H1 (cell line): ENCODE measurements around the gene MEGF9. TPM values are rescaled to one million over a fixed set of nuclear protein-coding genes. Genes with fewer than 3 reads are reported as not detected.

Experiments used
- PHF8 ChIP-seq: fragments of 200-600 bp; sonication (generic); conservative IDR thresholded peaks from 2 replicates; pipeline ENCODE4 v1.7.1; 2012; ENCODE audit warnings: low read depth, mild to moderate bottlenecking, inconsistent platforms, low read length, moderate library complexity
- SIRT6 ChIP-seq: IDR thresholded peaks from one replicate; pipeline ENCODE4 v1.7.1; 2012; ENCODE audit warnings: low read length, inconsistent platforms
- TBP ChIP-seq: IDR thresholded peaks from 2 replicates; pipeline ENCODE4 v1.6.1; 2011; ENCODE audit warnings: low read depth, low read length, improper control_type of control experiment
- polyA plus RNA-seq, 7 experiments: library from polyadenylated mRNA; depleted of rRNA in 3 of 7; stranded (reverse) in 5 of 7; unstranded in 2 of 7; fragments of >200 nt in 5 of 7; fragments of 200-250 nt in 2 of 7; gene quantifications; 1 replicate in 5 of 7; 2 replicates in 1 of 7; 4 replicates in 1 of 7; pipeline versions ENCODE4 v1.2.1 to v1.2.3, GENCODE V29; 2011 to 2013; ENCODE audit warnings: missing spikeins in 2 of 7, mixed read lengths in 2 of 7
- total RNA-seq: library from RNA; stranded (reverse); fragmentation: NEBNext Ultra II Directional; extraction: Animal tissue kit (Norgen Biotek cat#: 25700); gene quantifications from 2 replicates; pipeline ENCODE4 v1.2.1, GENCODE V29; 2021
- TF ChIP-seq, protein P1 (sequence below): fragments of 300-600 bp; sonication (generic); IDR thresholded peaks from 2 replicates; pipeline ENCODE4 v1.7.1; 2012; ENCODE audit warnings: low read length, moderate library complexity, mild to moderate bottlenecking, inconsistent platforms; ENCODE audit not compliant: insufficient replicate concordance

MEGF9 gene
- total and polyA plus RNA-seq, 2 of the 8 experiments (the other 6 are each of a cell fraction or from before 2014, with no cell fraction given), result 0.45 to 1.8 TPM

GRCh38 chr9:120726484-120726883, 12.2 kb upstream of the MEGF9 start (continued):
- TF ChIP-seq, protein P1, sequence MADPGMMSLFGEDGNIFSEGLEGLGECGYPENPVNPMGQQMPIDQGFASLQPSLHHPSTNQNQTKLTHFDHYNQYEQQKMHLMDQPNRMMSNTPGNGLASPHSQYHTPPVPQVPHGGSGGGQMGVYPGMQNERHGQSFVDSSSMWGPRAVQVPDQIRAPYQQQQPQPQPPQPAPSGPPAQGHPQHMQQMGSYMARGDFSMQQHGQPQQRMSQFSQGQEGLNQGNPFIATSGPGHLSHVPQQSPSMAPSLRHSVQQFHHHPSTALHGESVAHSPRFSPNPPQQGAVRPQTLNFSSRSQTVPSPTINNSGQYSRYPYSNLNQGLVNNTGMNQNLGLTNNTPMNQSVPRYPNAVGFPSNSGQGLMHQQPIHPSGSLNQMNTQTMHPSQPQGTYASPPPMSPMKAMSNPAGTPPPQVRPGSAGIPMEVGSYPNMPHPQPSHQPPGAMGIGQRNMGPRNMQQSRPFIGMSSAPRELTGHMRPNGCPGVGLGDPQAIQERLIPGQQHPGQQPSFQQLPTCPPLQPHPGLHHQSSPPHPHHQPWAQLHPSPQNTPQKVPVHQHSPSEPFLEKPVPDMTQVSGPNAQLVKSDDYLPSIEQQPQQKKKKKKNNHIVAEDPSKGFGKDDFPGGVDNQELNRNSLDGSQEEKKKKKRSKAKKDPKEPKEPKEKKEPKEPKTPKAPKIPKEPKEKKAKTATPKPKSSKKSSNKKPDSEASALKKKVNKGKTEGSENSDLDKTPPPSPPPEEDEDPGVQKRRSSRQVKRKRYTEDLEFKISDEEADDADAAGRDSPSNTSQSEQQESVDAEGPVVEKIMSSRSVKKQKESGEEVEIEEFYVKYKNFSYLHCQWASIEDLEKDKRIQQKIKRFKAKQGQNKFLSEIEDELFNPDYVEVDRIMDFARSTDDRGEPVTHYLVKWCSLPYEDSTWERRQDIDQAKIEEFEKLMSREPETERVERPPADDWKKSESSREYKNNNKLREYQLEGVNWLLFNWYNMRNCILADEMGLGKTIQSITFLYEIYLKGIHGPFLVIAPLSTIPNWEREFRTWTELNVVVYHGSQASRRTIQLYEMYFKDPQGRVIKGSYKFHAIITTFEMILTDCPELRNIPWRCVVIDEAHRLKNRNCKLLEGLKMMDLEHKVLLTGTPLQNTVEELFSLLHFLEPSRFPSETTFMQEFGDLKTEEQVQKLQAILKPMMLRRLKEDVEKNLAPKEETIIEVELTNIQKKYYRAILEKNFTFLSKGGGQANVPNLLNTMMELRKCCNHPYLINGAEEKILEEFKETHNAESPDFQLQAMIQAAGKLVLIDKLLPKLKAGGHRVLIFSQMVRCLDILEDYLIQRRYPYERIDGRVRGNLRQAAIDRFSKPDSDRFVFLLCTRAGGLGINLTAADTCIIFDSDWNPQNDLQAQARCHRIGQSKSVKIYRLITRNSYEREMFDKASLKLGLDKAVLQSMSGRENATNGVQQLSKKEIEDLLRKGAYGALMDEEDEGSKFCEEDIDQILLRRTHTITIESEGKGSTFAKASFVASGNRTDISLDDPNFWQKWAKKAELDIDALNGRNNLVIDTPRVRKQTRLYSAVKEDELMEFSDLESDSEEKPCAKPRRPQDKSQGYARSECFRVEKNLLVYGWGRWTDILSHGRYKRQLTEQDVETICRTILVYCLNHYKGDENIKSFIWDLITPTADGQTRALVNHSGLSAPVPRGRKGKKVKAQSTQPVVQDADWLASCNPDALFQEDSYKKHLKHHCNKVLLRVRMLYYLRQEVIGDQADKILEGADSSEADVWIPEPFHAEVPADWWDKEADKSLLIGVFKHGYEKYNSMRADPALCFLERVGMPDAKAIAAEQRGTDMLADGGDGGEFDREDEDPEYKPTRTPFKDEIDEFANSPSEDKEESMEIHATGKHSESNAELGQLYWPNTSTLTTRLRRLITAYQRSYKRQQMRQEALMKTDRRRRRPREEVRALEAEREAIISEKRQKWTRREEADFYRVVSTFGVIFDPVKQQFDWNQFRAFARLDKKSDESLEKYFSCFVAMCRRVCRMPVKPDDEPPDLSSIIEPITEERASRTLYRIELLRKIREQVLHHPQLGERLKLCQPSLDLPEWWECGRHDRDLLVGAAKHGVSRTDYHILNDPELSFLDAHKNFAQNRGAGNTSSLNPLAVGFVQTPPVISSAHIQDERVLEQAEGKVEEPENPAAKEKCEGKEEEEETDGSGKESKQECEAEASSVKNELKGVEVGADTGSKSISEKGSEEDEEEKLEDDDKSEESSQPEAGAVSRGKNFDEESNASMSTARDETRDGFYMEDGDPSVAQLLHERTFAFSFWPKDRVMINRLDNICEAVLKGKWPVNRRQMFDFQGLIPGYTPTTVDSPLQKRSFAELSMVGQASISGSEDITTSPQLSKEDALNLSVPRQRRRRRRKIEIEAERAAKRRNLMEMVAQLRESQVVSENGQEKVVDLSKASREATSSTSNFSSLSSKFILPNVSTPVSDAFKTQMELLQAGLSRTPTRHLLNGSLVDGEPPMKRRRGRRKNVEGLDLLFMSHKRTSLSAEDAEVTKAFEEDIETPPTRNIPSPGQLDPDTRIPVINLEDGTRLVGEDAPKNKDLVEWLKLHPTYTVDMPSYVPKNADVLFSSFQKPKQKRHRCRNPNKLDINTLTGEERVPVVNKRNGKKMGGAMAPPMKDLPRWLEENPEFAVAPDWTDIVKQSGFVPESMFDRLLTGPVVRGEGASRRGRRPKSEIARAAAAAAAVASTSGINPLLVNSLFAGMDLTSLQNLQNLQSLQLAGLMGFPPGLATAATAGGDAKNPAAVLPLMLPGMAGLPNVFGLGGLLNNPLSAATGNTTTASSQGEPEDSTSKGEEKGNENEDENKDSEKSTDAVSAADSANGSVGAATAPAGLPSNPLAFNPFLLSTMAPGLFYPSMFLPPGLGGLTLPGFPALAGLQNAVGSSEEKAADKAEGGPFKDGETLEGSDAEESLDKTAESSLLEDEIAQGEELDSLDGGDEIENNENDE, result no peak
- TF ChIP-seq SIRT6 (no peak), TBP (no peak), PHF8 (no peak)
